Right lobe of liver (tissue), 6 donors: ENCODE data around the gene MAML2. TPM values are rescaled to one million over a fixed set of nuclear protein-coding genes. Genes with fewer than 3 reads are reported as not detected.

Experiments
- ATAC-seq, 4 donors: fragments of 200-7000 bp; cut with Tn5 transposase; one replicate each; pipeline ENCODE4 v1.9.1; 2020; ENCODE audit warnings: mild to moderate bottlenecking in 4 of 4, moderate library complexity in 4 of 4
- DNase-seq, 3 donors: peaks; one replicate each; pipeline ENCODE4 v3.0.0-alpha.2; 2020
- H3K27ac ChIP-seq, 3 donors: fragments of 200-600 bp; one replicate each; pipeline ENCODE4 v1.8.0; 2022
- H3K27me3 ChIP-seq, 2 donors: fragments of 200-600 bp; one replicate each; pipeline ENCODE4 v1.8.0; 2022
- H3K36me3 ChIP-seq, 4 donors: fragments of 200-600 bp; sonication (generic) in 1 of 4; one replicate each; pipeline versions ENCODE4 v1.5.1 to v1.8.0; 2017 to 2022; ENCODE audit warnings: control low read depth in 1 of 4
- H3K4me1 ChIP-seq, 4 donors: fragments of 200-600 bp; sonication (generic) in 1 of 4; one replicate each; pipeline versions ENCODE4 v1.5.1 to v1.8.0; 2017 to 2022; ENCODE audit warnings: control low read depth in 1 of 4
- H3K4me3 ChIP-seq, 3 donors: fragments of 200-600 bp; one replicate each; pipeline ENCODE4 v1.8.0; 2022
- H3K9me3 ChIP-seq, 4 donors: fragments of 200-600 bp; sonication (generic) in 1 of 4; one replicate each; pipeline versions ENCODE4 v1.5.1 to v1.8.0; 2017 to 2022; ENCODE audit warnings: control low read depth in 1 of 4
- POLR2A ChIP-seq: fragments of 450-650 bp; IDR thresholded peaks from one replicate; pipeline ENCODE4 v1.6.1; 2017; ENCODE audit warnings: antibody characterized with exemption, mild to moderate bottlenecking
- WGBS: methylation state at CpG from one replicate; pipeline ENCODE4 v1.1.6; 2018; ENCODE audit warnings: low coverage, low lambda C conversion rate; ENCODE audit not compliant: insufficient coverage; ENCODE audit errors: missing lambda C conversion rate; 5-methylcytosine and 5-hydroxymethylcytosine counted together
- intact Hi-C, 2 donors: fragments of 100-400 bp; cut with DNase I; formaldehyde crosslinking; loops; one replicate each; pipeline versions ENCODE4 v1.11.2 to v1.14.1; 2022
- total RNA-seq, 6 experiments: library from RNA; depleted of rRNA in 2 of 6; stranded (reverse); fragments of >200 nt in 2 of 6; fragmentation: NEBNext Ultra II Directional in 3 of 6; extraction: Animal tissue kit (Norgen Biotek cat#: 25700) in 3 of 6; gene quantifications; one replicate each; pipeline versions ENCODE4 v1.1.0 to v1.2.4, GENCODE V29; 2016 to 2023
- TF ChIP-seq, protein P1 (sequence below), 4 donors: fragments of 200-600 bp in 3 of 4; fragments of 450-650 bp in 1 of 4; IDR thresholded peaks; one replicate each; pipeline versions ENCODE4 v1.5.1 to v1.8.0; 2016 to 2022; ENCODE audit warnings: antibody characterized with exemption in 4 of 4, mild to moderate bottlenecking in 2 of 4
- donor health status: DM: no; HTN: yes; CAD: no.
- donor health status: DM: no; HTN: no; CAD: no.
- donor health status: DM: no; HTN: no; CAD: no.
- donor health status: DM: no; HTN: yes; CAD: no.
- donor health status: DM: no; HTN: yes; CAD: no.

MAML2 gene
- total RNA-seq, 6 experiments from 2014 or later = 0.92 to 2.3 (median 1.9) TPM

DNA sequence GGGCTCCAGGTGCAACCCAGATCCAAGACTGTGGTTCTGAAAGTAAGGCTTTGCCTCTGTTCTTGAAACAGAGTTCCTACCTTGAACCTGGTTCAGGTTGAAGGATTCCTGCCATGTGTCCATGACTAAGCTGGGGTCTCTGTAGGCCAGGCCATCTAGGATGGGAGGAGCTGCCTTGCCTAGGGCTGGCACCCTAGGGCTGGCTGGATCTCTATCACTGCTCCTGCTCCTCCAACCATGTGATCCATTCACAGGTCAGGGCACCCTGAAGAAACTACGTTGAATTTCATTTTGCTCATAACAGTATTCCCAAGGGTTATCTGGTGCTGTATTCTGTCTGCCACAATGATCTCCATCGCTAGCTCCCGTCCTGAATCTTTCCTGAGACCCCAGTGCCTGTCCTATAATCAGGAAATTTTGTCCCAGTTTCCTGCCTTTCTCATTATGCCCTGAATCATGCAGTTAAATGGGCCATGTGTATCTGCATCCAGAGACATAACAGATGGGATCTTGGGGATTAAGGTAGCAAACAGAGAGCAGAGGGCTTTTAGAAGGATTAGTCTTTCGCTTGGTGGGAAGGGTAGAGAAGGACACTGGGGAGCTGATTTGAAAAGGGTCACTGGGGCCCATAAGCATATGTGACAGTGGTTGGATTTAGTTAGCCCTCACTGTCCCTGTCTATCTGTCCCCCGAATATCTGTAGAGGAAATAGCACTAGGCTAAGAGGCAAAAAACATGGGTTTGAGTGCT, 320.9 kb downstream of the MAML2 start:
- TF ChIP-seq, protein P1, sequence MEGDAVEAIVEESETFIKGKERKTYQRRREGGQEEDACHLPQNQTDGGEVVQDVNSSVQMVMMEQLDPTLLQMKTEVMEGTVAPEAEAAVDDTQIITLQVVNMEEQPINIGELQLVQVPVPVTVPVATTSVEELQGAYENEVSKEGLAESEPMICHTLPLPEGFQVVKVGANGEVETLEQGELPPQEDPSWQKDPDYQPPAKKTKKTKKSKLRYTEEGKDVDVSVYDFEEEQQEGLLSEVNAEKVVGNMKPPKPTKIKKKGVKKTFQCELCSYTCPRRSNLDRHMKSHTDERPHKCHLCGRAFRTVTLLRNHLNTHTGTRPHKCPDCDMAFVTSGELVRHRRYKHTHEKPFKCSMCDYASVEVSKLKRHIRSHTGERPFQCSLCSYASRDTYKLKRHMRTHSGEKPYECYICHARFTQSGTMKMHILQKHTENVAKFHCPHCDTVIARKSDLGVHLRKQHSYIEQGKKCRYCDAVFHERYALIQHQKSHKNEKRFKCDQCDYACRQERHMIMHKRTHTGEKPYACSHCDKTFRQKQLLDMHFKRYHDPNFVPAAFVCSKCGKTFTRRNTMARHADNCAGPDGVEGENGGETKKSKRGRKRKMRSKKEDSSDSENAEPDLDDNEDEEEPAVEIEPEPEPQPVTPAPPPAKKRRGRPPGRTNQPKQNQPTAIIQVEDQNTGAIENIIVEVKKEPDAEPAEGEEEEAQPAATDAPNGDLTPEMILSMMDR (IDR thresholded peaks at IDR 0.05) = no peak
- no peak for TF ChIP-seq POLR2A
- intact Hi-C loops = no loop called here
- Histone ChIP-seq H3K4me3 (no peak overlapping the region), H3K4me1 (no peaks in the 10 kb centered on the region), H3K27ac (no peak overlapping the region), H3K9me3 (no peaks in the 10 kb centered on the region), H3K27me3 (no peaks in the 10 kb centered on the region), H3K36me3 (no peaks in the 10 kb centered on the region)
- WGBS = 67% methylated on average over 4 of the region's 5 CpGs
- ATAC-seq = no peak
- no peak for DNase-seq

DNA sequence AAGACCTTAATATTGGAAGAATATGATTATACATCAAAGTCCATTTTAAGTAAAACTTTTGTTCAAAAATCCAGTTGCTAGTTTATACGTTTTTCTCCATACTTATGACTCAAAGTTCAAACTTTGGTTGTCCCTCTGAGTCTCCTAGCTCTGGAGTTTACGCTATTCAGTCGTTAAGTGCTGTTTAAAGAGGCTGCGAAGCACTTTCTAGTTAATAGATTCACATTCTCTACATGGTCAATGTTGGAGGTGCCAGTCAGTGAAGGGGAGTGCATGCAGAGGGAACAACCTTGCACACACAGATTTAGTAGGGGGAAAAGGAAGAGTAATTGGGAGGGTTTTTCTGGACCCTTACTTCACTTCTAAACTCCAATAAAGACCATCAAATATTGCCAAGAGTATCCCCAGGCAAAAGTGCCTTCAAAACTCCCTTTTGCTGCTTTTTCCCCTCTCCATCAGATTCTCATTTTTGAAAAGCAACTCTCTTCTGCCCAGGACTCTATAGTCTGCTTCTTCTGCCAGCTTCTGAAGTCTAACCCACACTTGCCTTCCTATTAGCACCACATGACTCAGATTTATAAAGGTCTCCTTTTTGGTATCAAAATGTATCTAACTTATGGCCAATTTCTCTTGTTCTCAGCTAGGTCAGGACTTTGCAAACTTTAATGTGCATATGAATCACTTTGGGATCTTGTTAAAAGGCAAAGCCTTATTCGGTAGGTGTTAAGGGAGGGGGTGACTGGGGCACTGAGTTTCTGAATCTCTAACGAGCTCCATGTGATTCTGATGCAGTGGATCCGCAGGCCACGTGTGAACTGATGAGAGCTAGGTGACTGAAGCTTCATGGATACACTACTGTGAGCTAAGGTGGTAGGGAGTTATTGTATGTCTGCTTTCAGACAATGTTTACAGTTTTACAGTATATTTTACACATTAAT, 322.9 kb downstream of the MAML2 start:
- WGBS = 57% methylated on average over 8 of the region's 8 CpGs
- H3K27me3 ChIP-seq = no peaks in the 10 kb centered on the region
- H3K4me1 ChIP-seq = no peaks in the 10 kb centered on the region
- no peaks in the 10 kb centered on the region for H3K9me3 ChIP-seq
- no peak overlapping the region for H3K4me3 ChIP-seq
- intact Hi-C loops = no loop called here
- ATAC-seq (no peak), DNase-seq (no peak)
- TF ChIP-seq, protein P1 (IDR thresholded peaks at IDR 0.05) = no peak
- TF ChIP-seq POLR2A = no peak
- H3K36me3 ChIP-seq = no peaks in the 10 kb centered on the region
- H3K27ac ChIP-seq = no peak overlapping the region

DNA sequence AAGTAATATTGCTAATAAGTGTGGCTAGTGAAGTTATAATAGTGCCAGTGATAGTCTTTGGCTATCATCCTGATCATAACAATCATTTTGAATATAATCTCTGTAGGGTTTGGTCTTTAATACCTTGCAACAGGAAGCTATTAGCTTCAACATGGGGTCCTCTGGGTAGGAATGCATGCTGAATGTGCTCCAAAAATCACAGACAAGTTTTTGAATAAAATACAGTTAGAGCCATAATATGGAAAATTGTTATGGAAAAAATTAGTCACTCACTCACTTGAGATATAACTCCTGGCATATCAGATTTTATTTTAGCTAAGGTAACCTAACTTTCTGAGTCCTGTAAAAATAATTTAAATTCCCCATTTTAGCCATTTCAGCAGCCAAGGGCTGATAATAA, 323.7 kb downstream of the MAML2 start:
- TF ChIP-seq POLR2A = no peak
- TF ChIP-seq, protein P1 (IDR thresholded peaks at IDR 0.05) = no peak
- Histone ChIP-seq H3K36me3 (no peaks in the 10 kb centered on the region), H3K27ac (no peak overlapping the region), H3K4me3 (no peak overlapping the region), H3K4me1 (no peaks in the 10 kb centered on the region), H3K9me3 (no peaks in the 10 kb centered on the region), H3K27me3 (no peaks in the 10 kb centered on the region)
- DNase-seq (no peak), ATAC-seq (no peak)
- intact Hi-C loops = no loop called here

DNA sequence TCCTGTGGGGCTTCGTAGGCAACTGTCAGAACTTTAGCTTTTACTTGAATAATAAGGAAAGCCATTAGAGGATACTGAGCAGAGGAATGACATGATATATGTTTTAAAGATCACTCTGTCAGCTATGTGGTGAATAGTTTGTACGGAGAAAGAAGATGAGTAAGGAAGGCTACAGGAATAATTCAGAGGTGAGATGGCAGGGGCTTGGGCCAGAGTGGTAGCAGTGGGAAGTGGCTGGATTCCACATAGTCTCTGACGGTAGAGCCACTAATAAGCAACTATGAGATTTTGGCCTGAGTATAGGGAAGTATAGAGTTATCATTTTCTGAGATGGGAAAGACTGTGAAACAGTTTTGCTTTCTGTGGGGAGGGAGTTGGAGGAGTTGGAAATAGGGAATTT, 325.1 kb downstream of the MAML2 start:
- Histone ChIP-seq H3K27me3 (no peaks in the 10 kb centered on the region), H3K4me3 (no peak overlapping the region), H3K27ac (no peak overlapping the region), H3K36me3 (no peaks in the 10 kb centered on the region), H3K4me1 (no peaks in the 10 kb centered on the region), H3K9me3 (no peaks in the 10 kb centered on the region)
- 72% methylated on average over 3 of the region's 3 CpGs for WGBS
- TF ChIP-seq, protein P1 (IDR thresholded peaks at IDR 0.05) = no peak
- no peak for TF ChIP-seq POLR2A
- DNase-seq = no peak
- intact Hi-C loops = no loop called here
- ATAC-seq = no peak
